HG03064 (cell line): ENCODE measurements around the gene GAS2L1.
"Not testable (repeated sequence)": the region's sequence is repeated elsewhere in the genome, so short reads cannot be mapped to it uniquely, and the experiment has no call there.

Experiments
- ATAC-seq: cut with Tn5 transposase; IDR thresholded peaks from one replicate; pipeline ENCODE4 v1.9.1; 2021; ENCODE audit warnings: low read depth; ENCODE audit not compliant: unreplicated experiment

The GAS2L1 gene

DNA sequence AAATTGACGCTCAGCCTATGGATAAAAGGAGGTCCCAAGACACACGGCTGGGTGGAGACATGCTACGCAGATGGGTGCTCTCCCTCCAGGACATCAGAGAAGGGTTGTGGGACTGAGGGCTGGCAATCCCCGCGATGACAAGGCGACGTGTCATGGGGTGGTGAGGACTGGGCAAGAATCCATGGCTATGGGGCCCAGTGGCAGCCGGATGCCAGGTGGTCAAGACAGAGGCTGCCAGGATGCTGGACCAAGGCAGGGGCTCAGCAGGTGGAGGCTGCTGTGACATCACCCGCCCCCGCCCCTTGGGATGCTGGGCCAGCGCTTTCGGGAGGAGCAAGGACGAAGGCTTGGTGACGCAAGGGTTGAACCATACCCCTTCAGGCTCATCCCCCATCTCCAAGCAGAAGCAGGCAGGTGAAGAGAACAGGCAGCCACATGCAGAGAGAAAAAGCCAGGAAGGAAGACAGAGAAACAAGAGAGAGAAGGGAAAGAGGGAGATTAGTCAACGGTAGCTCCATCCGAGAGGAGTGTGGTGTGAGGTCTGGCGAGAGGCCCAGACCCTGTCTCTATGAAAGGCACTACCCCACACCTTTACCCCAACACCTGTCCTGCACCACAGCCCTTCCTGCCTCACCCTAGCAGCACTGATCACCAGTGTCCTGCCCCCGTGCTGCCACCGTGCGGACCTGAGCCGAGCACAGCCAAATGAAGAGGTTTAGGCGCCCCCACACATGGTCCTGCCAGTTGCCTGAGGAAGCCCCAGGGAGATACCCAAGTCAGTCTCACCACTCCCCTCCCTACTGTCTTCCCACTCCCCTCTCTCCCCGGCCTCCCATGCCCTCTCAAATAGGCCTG, 33.2 kb downstream of the GAS2L1 start:
- no peak for ATAC-seq

GRCh38 chr22:29340566-29340965, 34.1 kb downstream of the GAS2L1 start:
- no peak for ATAC-seq

DNA sequence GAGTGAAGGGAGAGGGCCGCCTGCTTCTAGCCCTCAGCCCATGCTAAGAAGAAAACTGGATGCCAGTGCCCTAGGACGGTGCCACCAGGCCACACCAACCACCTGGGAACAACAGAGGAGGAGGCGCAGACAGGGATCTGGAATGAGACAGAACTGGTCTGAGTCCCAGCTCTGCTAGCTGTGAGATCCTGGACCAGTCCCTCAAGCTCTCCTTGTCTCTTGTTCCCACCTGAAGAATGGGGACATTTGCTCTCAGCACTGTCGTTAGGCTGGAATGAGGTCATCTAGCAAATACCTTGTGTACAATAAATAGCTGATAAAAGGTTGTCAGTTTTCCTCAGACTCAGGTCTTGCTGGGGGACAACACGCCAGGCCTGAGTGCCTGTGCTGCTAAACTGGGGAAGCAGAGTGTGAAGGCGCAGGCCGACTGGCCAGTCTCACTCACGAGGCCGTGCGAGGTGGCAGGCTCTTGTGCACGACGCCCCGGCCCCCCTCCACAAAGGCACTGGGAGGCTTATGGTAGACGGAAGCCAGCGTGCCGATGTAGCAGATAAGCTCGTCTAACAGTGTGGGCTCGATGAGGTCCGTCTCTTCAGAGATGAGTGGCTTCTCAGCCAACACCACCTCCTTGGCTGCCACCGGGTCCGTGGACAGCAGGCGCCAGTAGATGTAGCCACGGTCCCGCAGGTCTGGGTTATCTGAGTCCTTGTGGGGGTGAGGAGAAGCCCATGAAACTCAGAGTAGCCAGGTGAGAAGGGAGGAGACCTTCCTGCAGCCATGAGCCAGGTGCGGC, 34.8 kb downstream of the GAS2L1 start:
- no peak for ATAC-seq

- ATAC-seq, result no peak
Observed at GRCh38 chr22:29341849-29342127, 35.3 kb downstream of the GAS2L1 start.

DNA sequence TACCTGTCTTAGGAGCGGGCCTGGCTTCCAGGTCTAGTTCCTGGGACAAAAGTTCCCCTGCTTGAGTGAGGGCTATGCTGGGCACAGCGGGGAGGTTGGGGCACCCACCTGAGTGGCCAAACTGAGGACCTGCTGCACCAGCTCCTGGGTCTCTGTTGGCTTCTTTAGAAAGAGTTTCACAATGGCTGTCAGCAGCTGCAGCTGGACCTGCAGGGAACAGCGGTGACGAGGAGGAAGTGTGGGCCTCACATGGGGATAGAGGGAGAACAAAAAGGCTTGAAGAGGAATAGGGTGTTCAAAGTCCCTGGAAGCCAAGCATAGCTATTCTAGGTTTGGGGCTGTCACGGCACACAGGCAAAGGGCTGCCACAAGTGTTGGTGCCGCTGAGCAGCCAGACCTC, 35.7 kb downstream of the GAS2L1 start:
- no peak for ATAC-seq

- ATAC-seq, result no peak
Observed at GRCh38 chr22:29342577-29343312, 36.3 kb downstream of the GAS2L1 start.

GRCh38 chr22:29343313-29343805, 36.9 kb downstream of the GAS2L1 start:
- no peak for ATAC-seq

DNA sequence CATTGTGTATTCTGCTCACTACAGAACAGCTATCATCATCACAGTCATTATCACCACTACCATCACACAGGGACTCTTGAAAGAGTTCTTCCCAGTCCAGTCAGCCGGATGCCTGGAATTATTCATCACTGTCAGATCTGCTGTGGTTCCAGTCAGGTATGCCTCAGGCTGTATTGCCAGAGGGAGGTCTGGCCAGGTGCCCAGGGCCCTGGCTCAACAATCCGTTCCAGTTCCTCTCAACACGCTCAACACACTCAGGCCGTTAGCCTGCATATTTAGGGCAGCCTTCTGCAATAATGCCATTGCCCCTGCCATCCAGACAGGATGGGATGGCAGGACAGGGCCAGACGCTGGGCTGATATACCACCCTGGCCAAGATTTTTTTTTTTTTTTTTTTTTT, 37.7 kb downstream of the GAS2L1 start:
- no peak for ATAC-seq

DNA sequence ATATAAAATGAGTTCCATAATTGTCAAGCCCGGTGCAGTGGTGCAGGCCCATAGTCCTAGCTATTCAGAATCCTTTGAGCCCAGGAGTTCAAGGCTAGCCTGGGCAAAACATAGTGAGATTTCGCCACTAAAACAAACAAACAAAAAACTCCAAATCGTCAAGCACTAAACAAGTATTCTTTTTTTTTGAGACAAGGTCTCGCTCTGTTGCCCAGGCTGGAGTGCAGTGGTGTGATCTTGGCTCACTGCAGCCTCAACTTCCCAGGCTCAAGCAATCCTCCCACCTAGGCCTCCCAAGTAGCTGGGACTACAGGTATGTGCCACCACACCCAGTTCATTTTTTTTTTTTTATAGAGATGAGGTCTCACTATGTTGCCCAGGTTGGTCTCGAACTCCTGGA, 38.4 kb downstream of the GAS2L1 start:
- ATAC-seq, result not testable (repeated sequence)

GRCh38 chr22:29345932-29346331, 39.5 kb downstream of the GAS2L1 start:
- no peak for ATAC-seq

DNA sequence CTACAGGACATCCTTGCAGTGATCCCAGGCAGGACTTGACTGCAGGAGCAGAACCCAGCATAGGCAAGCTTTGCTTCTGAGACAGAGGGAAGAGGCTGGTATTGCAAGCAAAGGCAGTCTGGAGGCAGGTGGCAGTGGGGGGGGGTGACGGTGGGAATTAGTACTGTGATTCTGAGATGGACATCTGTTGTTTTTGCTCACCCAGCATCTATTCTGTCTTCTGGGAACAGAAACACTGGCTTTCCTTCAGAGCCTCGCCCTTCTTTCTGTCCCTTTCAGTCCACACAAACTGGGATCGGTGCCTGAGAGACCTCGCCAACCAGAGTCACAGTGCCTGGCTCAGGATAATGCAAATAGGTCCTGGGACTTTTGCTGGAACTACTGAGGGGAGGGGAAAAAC, 40.2 kb downstream of the GAS2L1 start:
- no peak for ATAC-seq

GRCh38 chr22:29348041-29348440, 41.6 kb downstream of the GAS2L1 start:
- ATAC-seq, result no peak

- no peak for ATAC-seq
Observed at GRCh38 chr22:29348956-29349355, 42.5 kb downstream of the GAS2L1 start.

DNA sequence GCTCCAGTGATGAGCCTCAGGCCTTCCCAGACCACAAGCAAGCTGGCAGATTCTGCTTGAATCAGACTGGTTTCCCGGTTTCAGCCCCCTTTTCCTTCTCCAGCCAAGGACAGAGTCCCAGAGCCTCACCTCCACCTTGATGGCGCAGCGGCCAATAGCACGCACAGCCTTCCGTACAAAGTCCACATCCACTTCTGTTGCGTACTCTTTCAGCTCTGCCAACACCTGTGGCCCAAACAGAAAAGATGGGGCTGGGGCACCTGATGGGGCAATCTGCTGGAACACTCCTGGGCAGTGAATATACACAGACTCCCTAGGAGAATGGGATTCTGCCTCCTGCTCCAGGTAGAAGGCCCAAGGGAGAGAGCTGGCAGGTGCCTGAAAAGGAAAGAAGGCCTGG, 44.6 kb downstream of the GAS2L1 start:
- ATAC-seq, result no peak

GRCh38 chr22:29351891-29352290, 45.4 kb downstream of the GAS2L1 start:
- ATAC-seq, result no peak

GRCh38 chr22:29352778-29353177, 46.3 kb downstream of the GAS2L1 start:
- ATAC-seq, result no peak

- no peak for ATAC-seq
Observed at GRCh38 chr22:29353286-29353685, 46.8 kb downstream of the GAS2L1 start.

GRCh38 chr22:29353860-29354259, 47.4 kb downstream of the GAS2L1 start:
- no peak for ATAC-seq

GRCh38 chr22:29357193-29357890, 50.9 kb downstream of the GAS2L1 start:
- ATAC-seq, result not testable (repeated sequence)

DNA sequence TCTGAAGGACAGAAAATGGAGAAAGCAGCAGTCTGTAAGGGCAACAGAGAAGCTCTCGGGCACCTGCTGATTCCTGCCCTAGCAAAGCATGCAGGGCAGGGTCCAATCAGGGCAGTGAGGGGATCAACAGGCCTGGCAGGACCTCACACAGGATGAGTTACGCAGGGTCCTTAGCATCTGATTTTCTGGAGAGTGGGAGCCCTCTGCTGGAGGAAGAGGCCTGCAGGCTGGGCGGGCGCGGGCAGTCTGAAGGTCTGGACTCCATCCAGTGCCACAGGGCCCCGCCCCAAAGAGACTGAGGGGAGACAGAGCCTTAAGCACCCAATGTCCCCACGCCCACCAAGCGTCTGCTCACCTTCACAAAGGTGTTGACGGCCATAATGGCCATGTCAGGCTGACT, 53.0 kb downstream of the GAS2L1 start:
- no peak for ATAC-seq
